ENCODE data around the gene GET4. TPM values are rescaled to one million over a fixed set of nuclear protein-coding genes. Genes with fewer than 3 reads are reported as not detected.

The GET4 gene
- total and polyA plus RNA-seq, 10 of the 15 experiments (the other 5 are each of a cell fraction or from before 2014, with no cell fraction given), result 0.66 to 73.8 (median 34.0) TPM

DNA sequence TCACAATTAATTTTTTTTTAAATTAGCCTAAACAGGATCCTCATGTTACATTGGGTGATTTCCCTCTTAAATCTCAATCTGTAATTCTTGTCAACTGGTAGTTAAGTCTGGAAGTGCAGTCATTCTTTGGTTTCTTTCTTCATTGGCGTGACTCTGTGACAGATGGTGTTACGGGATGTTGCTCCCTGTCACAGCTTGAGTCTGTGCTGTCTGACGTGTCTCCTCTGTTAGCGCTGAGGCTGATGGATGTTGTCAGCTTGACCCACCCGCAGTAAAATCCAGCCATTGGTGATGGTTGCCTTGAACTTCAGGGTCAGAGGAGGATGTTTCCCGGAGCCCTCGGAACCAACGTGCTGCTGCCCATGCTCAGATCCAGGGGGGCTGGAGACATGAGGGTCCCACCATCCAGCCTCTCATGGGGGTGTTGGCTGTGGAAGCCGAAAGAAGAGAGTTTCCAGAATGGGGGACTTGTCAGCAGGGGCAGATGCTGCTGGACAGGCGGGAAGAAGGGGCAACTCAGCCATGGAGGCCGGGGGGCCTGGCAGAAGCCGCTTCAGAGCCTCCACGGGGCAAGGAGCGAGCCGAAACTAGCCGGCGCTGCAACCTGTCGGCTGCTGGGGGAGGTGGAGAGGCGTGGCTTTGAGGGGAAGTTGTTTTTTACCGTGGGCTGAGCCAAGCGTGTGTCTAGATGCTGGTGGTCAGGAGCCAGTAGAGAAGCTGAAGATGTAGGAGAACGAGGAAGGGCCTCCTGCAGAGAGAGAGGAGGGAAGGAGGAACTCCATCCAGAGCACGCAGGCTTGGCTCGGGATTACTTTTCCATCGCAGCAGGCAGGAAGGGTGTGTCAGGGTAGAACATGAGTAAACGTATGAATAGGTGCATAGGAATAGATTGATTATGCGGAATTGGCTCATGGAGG is 40.6 kb upstream of the GET4 start:
- Histone ChIP-seq H4K20me1 (ENCODE audit: control insufficient read depth, insufficient read depth) (no peaks in the 10 kb centered on the region; the same call in 1 of the 2 replicates), H3K9me3 (replicated peaks; ENCODE audit: control insufficient read depth, insufficient read depth, low read length) (no peaks in the 10 kb centered on the region), H3K36me3 (ENCODE audit: control insufficient read depth in 2 of 2, insufficient read depth in 2 of 2, low read length in 1 of 2) (peaks cover 4 to 16% of the 10 kb centered on the region in 2 experiments; a peak in 3 of 4 replicates), H2AFZ (ENCODE audit: control insufficient read depth, low read depth, low read length) (no peak overlapping the region), H3K27ac (ENCODE audit: control insufficient read depth, insufficient read depth) (no peak overlapping the region; the same call in 1 of the 2 replicates), H3K9ac (ENCODE audit: control insufficient read depth, insufficient read depth, low read length) (peak overlapping the region; percentile 8; the same call in 1 of the 2 replicates), H3K4me1 (ENCODE audit: control insufficient read depth, insufficient read depth, low read length) (peaks cover 18% of the 10 kb centered on the region), H3K27me3 (replicated peaks in 1 of 2; ENCODE audit: control insufficient read depth in 2 of 2, insufficient read depth in 2 of 2, low read length in 1 of 2) (no peaks in the 10 kb centered on the region), H3K4me2 (ENCODE audit: control insufficient read depth, insufficient read depth) (no peak overlapping the region), H3K79me2 (ENCODE audit: control insufficient read depth, insufficient read depth, low read length) (peaks cover 33% of the 10 kb centered on the region), H3K4me3 (no peak overlapping the region)
- intact Hi-C loops (cut with micrococcal nuclease; ENCODE audit: unreplicated experiment), result no loop called here
- WGBS (ENCODE audit: insufficient coverage, insufficient replicate concordance, low lambda C conversion rate, missing lambda C conversion rate), result 77% methylated on average over 27 of the region's 27 CpGs
- no peak for TF ChIP-seq STAT1 (conservative IDR thresholded peaks at IDR 0.05)
- TF ChIP-seq CREM (IDR thresholded peaks at IDR 0.05; ENCODE audit: low read depth), result peak; percentile 30; the same call in 1 of the 2 replicates
- TF ChIP-seq ZNF274 (IDR thresholded peaks at IDR 0.05; ENCODE audit: insufficient read depth, insufficient read length), result no peak
- CTCF ChIA-PET, result interaction anchor here (0.7 to 1.5 kb wide), 3 partner anchors 18 to 199 kb away, joined by 3 to 6 read pairs (median 3); no protein-coding TSS in a partner anchor
- ATAC-seq, result no peak
- SMC1A ChIA-PET (ENCODE audit: uncharacterized antibody, unreplicated experiment), result interaction anchor here (1.0 kb wide), 1 partner anchor 37 kb away, joined by 5 read pairs; no protein-coding TSS in a partner anchor
- RAD21 ChIA-PET (ENCODE audit: unreplicated experiment), result no interaction called here
- POLR2A ChIA-PET, result no interaction called here
- in situ Hi-C loops (cut with MboI), result no loop called here
- DNase-seq (ENCODE audit: low read depth, low spot score), result no peak
- FAIRE-seq, result no peak
- BruUV-seq (replicated peaks), result no TSS peak

GRCh38 chr7:836429-836828 is 39.9 kb upstream of the GET4 start:
- H3K4me2 ChIP-seq (ENCODE audit: control insufficient read depth, insufficient read depth), result no peak overlapping the region
- 82% methylated on average over 5 of the region's 5 CpGs for WGBS (ENCODE audit: insufficient coverage, insufficient replicate concordance, low lambda C conversion rate, missing lambda C conversion rate)

More at GRCh38 chr7:836429-836828, 39.9 kb upstream of the GET4 start:
- no peaks in the 10 kb centered on the region for H3K27me3 ChIP-seq (replicated peaks in 1 of 2; ENCODE audit: control insufficient read depth in 2 of 2, insufficient read depth in 2 of 2, low read length in 1 of 2)
- no peak for ATAC-seq
- peak in 1 of 3 experiments; percentile 12; a peak in 1 of 6 replicates for TF ChIP-seq CTCF (IDR thresholded peaks at IDR 0.05 in 2 of 3, conservative IDR thresholded peaks at IDR 0.05 in 1 of 3; ENCODE audit: control insufficient read depth in 2 of 3, extremely low read depth in 1 of 3, insufficient read depth in 1 of 3, low read depth in 3 of 3, low read length in 3 of 3)
- no peak for TF ChIP-seq MEF2A (IDR thresholded peaks at IDR 0.05; ENCODE audit: insufficient read depth, low read depth, low read length)
- no peaks in the 10 kb centered on the region; the same call in 1 of the 2 replicates for H4K20me1 ChIP-seq (ENCODE audit: control insufficient read depth, insufficient read depth)
- no peak overlapping the region for H3K9ac ChIP-seq (ENCODE audit: control insufficient read depth, insufficient read depth, low read length)
- ChIA-PET SMC1A (ENCODE audit: uncharacterized antibody, unreplicated experiment) (interaction anchor here (1.0 kb wide), 1 partner anchor 37 kb away, joined by 5 read pairs; no protein-coding TSS in a partner anchor), POLR2A (no interaction called here), CTCF (interaction anchor here (0.7 to 1.5 kb wide), 3 partner anchors 19 to 200 kb away, joined by 3 to 6 read pairs (median 3); no protein-coding TSS in a partner anchor), RAD21 (ENCODE audit: unreplicated experiment) (no interaction called here)
- peaks cover 30% of the 10 kb centered on the region for H3K79me2 ChIP-seq (ENCODE audit: control insufficient read depth, insufficient read depth, low read length)
- no peak overlapping the region for H3K4me3 ChIP-seq
- H3K27ac ChIP-seq (ENCODE audit: control insufficient read depth, insufficient read depth), result no peak overlapping the region
- BruUV-seq (replicated peaks), result no TSS peak
- H3K9me3 ChIP-seq (replicated peaks; ENCODE audit: control insufficient read depth, insufficient read depth, low read length), result no peaks in the 10 kb centered on the region
- peaks cover 11% of the 10 kb centered on the region for H3K4me1 ChIP-seq (ENCODE audit: control insufficient read depth, insufficient read depth, low read length)
- peaks cover 4 to 16% of the 10 kb centered on the region in 2 experiments; a peak in 3 of 4 replicates for H3K36me3 ChIP-seq (ENCODE audit: control insufficient read depth in 2 of 2, insufficient read depth in 2 of 2, low read length in 1 of 2)
- no peak for DNase-seq (ENCODE audit: low read depth, low spot score)
- intact Hi-C loops (cut with micrococcal nuclease; ENCODE audit: unreplicated experiment), result no loop called here
- in situ Hi-C loops (cut with MboI), result no loop called here
- FAIRE-seq, result no peak
- no peak overlapping the region for H2AFZ ChIP-seq (ENCODE audit: control insufficient read depth, low read depth, low read length)
